Endothelial cell of umbilical vein (primary cell): ENCODE results near the gene KRT74. TPM values are rescaled to one million over a fixed set of nuclear protein-coding genes. Genes with fewer than 3 reads are reported as not detected.

Source experiments
- BruUV-seq: library from RNA; stranded (reverse); fragments of 400-500 nt; replicated peaks from 2 replicates; lab custom pipeline; 2021; lab: Mats Ljungman, UMichigan
- CTCF ChIA-PET: fragments of 300-600, 350-600 bp; sonication (Branson Sonifier 250); formaldehyde crosslinking; loops from one replicate; lab custom pipeline; 2021; ENCODE audit warnings: antibody characterized with exemption, inconsistent platforms; lab: Charles Lee
- POLR2A ChIA-PET: fragments of 300-600, 350-600 bp; sonication (Branson Sonifier 250); formaldehyde crosslinking; loops from one replicate; lab custom pipeline; 2021; ENCODE audit warnings: antibody characterized with exemption, inconsistent platforms; lab: Charles Lee
- DNase-seq: peaks from one replicate; pipeline ENCODE4 v3.0.0-alpha.2; 2011; ENCODE audit warnings: low read depth, low spot score
- FAIRE-seq: peaks from 2 replicates; lab custom pipeline; 2011; peaks lifted over from hg19 to GRCh38; lab: Jason Lieb, UNC
- H2AFZ ChIP-seq: 2 replicates; pipeline ENCODE4 v1.6.0; 2012; ENCODE audit warnings: low read depth, low read length, control low read depth, inconsistent platforms
- H3K27ac ChIP-seq: 2 replicates; pipeline ENCODE4 v1.5.1; 2011; ENCODE audit warnings: low read depth, mild to moderate bottlenecking, control low read depth, low read length, moderate library complexity; ENCODE audit not compliant: insufficient read depth
- H3K27me3 ChIP-seq, 2 experiments: 2 replicates each; pipeline versions ENCODE4 v1.6.0 to v1.6.1; 2011; ENCODE audit warnings: low read length in 2 of 2, mixed read lengths in 1 of 2; ENCODE audit not compliant: control insufficient read depth in 2 of 2, insufficient read depth in 2 of 2
- H3K36me3 ChIP-seq, 2 experiments: 2 replicates in 1 of 2; 3 replicates in 1 of 2; pipeline ENCODE4 v1.5.1; 2011; ENCODE audit warnings: low read length in 2 of 2, mild to moderate bottlenecking in 1 of 2, moderate library complexity in 1 of 2; ENCODE audit not compliant: control insufficient read depth in 2 of 2, insufficient read depth in 2 of 2; ENCODE audit errors: extremely low read depth in 1 of 2
- H3K4me1 ChIP-seq: 3 replicates; pipeline ENCODE4 v1.5.1; 2011; ENCODE audit warnings: mild to moderate bottlenecking, low read length; ENCODE audit not compliant: control insufficient read depth, insufficient read depth; ENCODE audit errors: extremely low read depth
- H3K4me2 ChIP-seq: 2 replicates; pipeline ENCODE4 v1.6.1; 2011; ENCODE audit warnings: low read length, control low read depth, mixed read lengths; ENCODE audit not compliant: insufficient read depth
- H3K4me3 ChIP-seq, 3 experiments: fragments of 200-600 bp in 1 of 3; sonication (generic), shearing (Covaris generic) in 1 of 3; replicated peaks in 1 of 3; 2 replicates each; pipeline ENCODE4 v1.5.1; 2011 to 2016; ENCODE audit warnings: control low read depth in 3 of 3, low read length in 3 of 3, mild to moderate bottlenecking in 2 of 3, inconsistent platforms in 1 of 3, low read depth in 1 of 3, moderate library complexity in 1 of 3; ENCODE audit not compliant: insufficient read depth in 1 of 3
- H3K79me2 ChIP-seq: 2 replicates; pipeline ENCODE4 v1.6.0; 2012; ENCODE audit warnings: low read length, inconsistent platforms; ENCODE audit not compliant: control insufficient read depth, insufficient read depth
- H3K9ac ChIP-seq: replicated peaks from 2 replicates; pipeline ENCODE3; 2011; ENCODE audit warnings: low read length, control low read depth; ENCODE audit not compliant: insufficient read depth; ENCODE audit errors: extremely low read depth
- H3K9me1 ChIP-seq: replicated peaks from 3 replicates; pipeline ENCODE4 v1.6.0; 2011; ENCODE audit warnings: mild to moderate bottlenecking, low read length; ENCODE audit not compliant: control insufficient read depth, insufficient read depth; ENCODE audit errors: extremely low read depth
- H3K9me3 ChIP-seq: replicated peaks from 2 replicates; pipeline ENCODE4 v1.5.1; 2012; ENCODE audit warnings: low read length, inconsistent platforms; ENCODE audit not compliant: control insufficient read depth, insufficient read depth
- H4K20me1 ChIP-seq: replicated peaks from 2 replicates; pipeline ENCODE3; 2011; ENCODE audit warnings: mild to moderate bottlenecking, low read length; ENCODE audit not compliant: control insufficient read depth, insufficient read depth; ENCODE audit errors: extremely low read depth
- CTCF ChIP-seq, 2 donors: IDR thresholded peaks; 1 replicate in 1 of 2; 2 replicates in 1 of 2; pipeline ENCODE4 v1.5.1; 2011; ENCODE audit warnings: low read length in 2 of 2, mild to moderate bottlenecking in 2 of 2, moderate library complexity in 2 of 2, control low read depth in 1 of 2, inconsistent platforms in 1 of 2, low read depth in 1 of 2; ENCODE audit not compliant: insufficient read depth in 1 of 2; ENCODE audit errors: extremely low read depth in 1 of 2
- EZH2 ChIP-seq: IDR thresholded peaks from 2 replicates; pipeline ENCODE4 v1.6.1; 2012; ENCODE audit warnings: borderline replicate concordance, low read depth, mild to moderate bottlenecking, moderate library complexity, low read length, inconsistent platforms; ENCODE audit not compliant: severe bottlenecking
- FOS ChIP-seq: IDR thresholded peaks from 2 replicates; pipeline ENCODE4 v1.6.1; 2011; ENCODE audit warnings: mild to moderate bottlenecking, low read length, moderate library complexity, borderline replicate concordance; ENCODE audit not compliant: insufficient read depth
- GATA2 ChIP-seq: IDR thresholded peaks from 2 replicates; pipeline ENCODE4 v1.7.0; 2011; ENCODE audit warnings: low read depth, mild to moderate bottlenecking, moderate library complexity, mixed read lengths, low read length; ENCODE audit not compliant: insufficient read length, insufficient read depth
- JUN ChIP-seq: IDR thresholded peaks from 2 replicates; pipeline ENCODE4 v1.6.1; 2011; ENCODE audit warnings: borderline replicate concordance, low read depth; ENCODE audit not compliant: insufficient read length, insufficient read depth
- MAX ChIP-seq: IDR thresholded peaks from 2 replicates; pipeline ENCODE4 v1.6.1; 2011; ENCODE audit not compliant: insufficient read depth, insufficient read length
- MYC ChIP-seq: IDR thresholded peaks from one replicate; pipeline ENCODE4 v1.6.1; 2011; ENCODE audit warnings: mild to moderate bottlenecking, low read depth, low read length
- POLR2A ChIP-seq: IDR thresholded peaks from 2 replicates; pipeline ENCODE4 v1.6.1; 2012; ENCODE audit warnings: low read depth, mild to moderate bottlenecking, control low read depth, low read length
- POLR2AphosphoS5 ChIP-seq: IDR thresholded peaks from 2 replicates; pipeline ENCODE4 v1.6.1; 2012; ENCODE audit warnings: low read depth, mild to moderate bottlenecking, control low read depth, low read length, moderate library complexity; ENCODE audit not compliant: insufficient read depth
- dilution Hi-C: fragments of 300-500 bp; cut with MboI; formaldehyde crosslinking; loops from one replicate; pipeline ENCODE4 v1.15.0; 2019; ENCODE audit warnings: low sequenced_read_pairs; ENCODE audit not compliant: extremely low pct_ligation_motif_present
- intact Hi-C: fragments of 100-400 bp; cut with micrococcal nuclease; formaldehyde crosslinking; loops from one replicate; pipeline ENCODE4 v1.10.0; 2022
- polyA plus RNA-seq, 4 experiments: library from polyadenylated mRNA; depleted of rRNA in 3 of 4; stranded (reverse) in 3 of 4; unstranded in 1 of 4; fragments of >200 nt; gene quantifications; 2 replicates each; pipeline versions ENCODE4 v1.2.1 to v1.2.3, GENCODE V29; 2011 to 2012; ENCODE audit warnings: missing spikeins in 1 of 4
- total RNA-seq: library from RNA; stranded (reverse); gene quantifications from 2 replicates; pipeline ENCODE4 v1.2.3, GENCODE V29; 2021

KRT74 gene
- total and polyA plus RNA-seq, 2 donors (not counting 3 experiments of a cell fraction or from before 2014, with no cell fraction given): not detected

- no peaks in the 10 kb centered on the region for H3K4me1 ChIP-seq
- H2AFZ ChIP-seq: no peak overlapping the region
- no peaks in the 10 kb centered on the region for H3K9me3 ChIP-seq
- no peak for DNase-seq
- H3K79me2 ChIP-seq: no peaks in the 10 kb centered on the region
- BruUV-seq: no TSS peak
- no peak overlapping the region for H3K27ac ChIP-seq
- no peak for TF ChIP-seq EZH2
- no peak for TF ChIP-seq FOS
- no peak for TF ChIP-seq GATA2
- no peak for TF ChIP-seq JUN
- no peak for TF ChIP-seq CTCF (IDR thresholded peaks at IDR 0.05; ENCODE audit: extremely low read depth in 1 of 2, insufficient read depth in 1 of 2, low read depth in 1 of 2, low read length in 2 of 2)
- no peak for TF ChIP-seq POLR2AphosphoS5
- no peak for TF ChIP-seq MAX
- no peak for TF ChIP-seq POLR2A
- TF ChIP-seq MYC: no peak
- no peaks in the 10 kb centered on the region for H3K36me3 ChIP-seq
- ChIA-PET POLR2A (no interaction called here), CTCF (interaction anchor here (1.1 kb wide), 1 partner anchor 358 kb away, joined by 3 read pairs; no protein-coding TSS in a partner anchor)
- H3K4me2 ChIP-seq: no peak overlapping the region
- no peak for FAIRE-seq
- dilution Hi-C loops: no loop called here
- no peaks in the 10 kb centered on the region for H4K20me1 ChIP-seq
- no peak overlapping the region for H3K4me3 ChIP-seq
- H3K27me3 ChIP-seq: no peaks in the 10 kb centered on the region
- no peak overlapping the region for H3K9ac ChIP-seq
- intact Hi-C loops: no loop called here
- no peaks in the 10 kb centered on the region for H3K9me1 ChIP-seq
Observed at GRCh38 chr12:52521568-52522266, 51.9 kb downstream of the KRT74 start.
